Glomerular visceral epithelial cell (primary cell): ENCODE data around the gene MIXL1.
"Not testable (repeated sequence)": the region's sequence is repeated elsewhere in the genome, so short reads cannot be mapped to it uniquely, and the experiment has no call there.

Source experiments
- DNase-seq: peaks from one replicate; pipeline ENCODE4 v3.0.0-alpha.2; 2016; ENCODE audit errors: extremely low spot score

Gene MIXL1

GRCh38 chr1:226212545-226212944, 10.9 kb upstream of the MIXL1 start:
- DNase-seq: no peak

- DNase-seq: no peak
Observed at GRCh38 chr1:226215239-226215638, 8.2 kb upstream of the MIXL1 start.

- DNase-seq: no peak
Observed at GRCh38 chr1:226216056-226216455, 7.4 kb upstream of the MIXL1 start.

GRCh38 chr1:226217273-226217672, 6.2 kb upstream of the MIXL1 start:
- DNase-seq: no peak

GRCh38 chr1:226220473-226221189, 2.8 kb upstream of the MIXL1 start:
- DNase-seq: no peak

- DNase-seq: no peak
Observed at GRCh38 chr1:226222686-226223085, 778 bp upstream of the MIXL1 start.

- no peak for DNase-seq
Observed at GRCh38 chr1:226223786-226224244, 351 bp downstream of the MIXL1 start.

- DNase-seq: no peak
Observed at GRCh38 chr1:226226601-226227000, 3.1 kb downstream of the MIXL1 start.

- no peak for DNase-seq
Observed at GRCh38 chr1:226233293-226233692, 9.8 kb downstream of the MIXL1 start.

- no peak for DNase-seq
Observed at GRCh38 chr1:226233806-226234205, 10.3 kb downstream of the MIXL1 start.

- DNase-seq: no peak
Observed at GRCh38 chr1:226236826-226237225, 13.4 kb downstream of the MIXL1 start.

GRCh38 chr1:226239421-226239820, 16.0 kb downstream of the MIXL1 start:
- DNase-seq: no peak

- no peak for DNase-seq
Observed at GRCh38 chr1:226248091-226248490, 24.6 kb downstream of the MIXL1 start.

GRCh38 chr1:226248796-226249195, 25.3 kb downstream of the MIXL1 start:
- DNase-seq: no peak

- DNase-seq: no peak
Observed at GRCh38 chr1:226250511-226250910, 27.0 kb downstream of the MIXL1 start.

- DNase-seq: not testable (repeated sequence)
Observed at GRCh38 chr1:226252841-226253240, 29.4 kb downstream of the MIXL1 start.

- no peak for DNase-seq
Observed at GRCh38 chr1:226253933-226254332, 30.5 kb downstream of the MIXL1 start.

- no peak for DNase-seq
Observed at GRCh38 chr1:226255380-226255779, 31.9 kb downstream of the MIXL1 start.

- DNase-seq: no peak
Observed at GRCh38 chr1:226261818-226262217, 38.4 kb downstream of the MIXL1 start.

GRCh38 chr1:226268421-226269124, 45.1 kb downstream of the MIXL1 start:
- no peak for DNase-seq

GRCh38 chr1:226272233-226272902, 48.9 kb downstream of the MIXL1 start:
- not testable (repeated sequence) for DNase-seq

GRCh38 chr1:226274138-226274537, 50.7 kb downstream of the MIXL1 start:
- DNase-seq: no peak
